Measurements from ENCODE around the gene SAPCD1. TPM values are rescaled to one million over a fixed set of nuclear protein-coding genes. Genes with fewer than 3 reads are reported as not detected.
"Not testable (repeated sequence)": the region's sequence is repeated elsewhere in the genome, so short reads cannot be mapped to it uniquely, and the experiment has no call there.

Gene SAPCD1
- total RNA-seq, 1 donor from 2014 or later: 9.0 TPM

DNA sequence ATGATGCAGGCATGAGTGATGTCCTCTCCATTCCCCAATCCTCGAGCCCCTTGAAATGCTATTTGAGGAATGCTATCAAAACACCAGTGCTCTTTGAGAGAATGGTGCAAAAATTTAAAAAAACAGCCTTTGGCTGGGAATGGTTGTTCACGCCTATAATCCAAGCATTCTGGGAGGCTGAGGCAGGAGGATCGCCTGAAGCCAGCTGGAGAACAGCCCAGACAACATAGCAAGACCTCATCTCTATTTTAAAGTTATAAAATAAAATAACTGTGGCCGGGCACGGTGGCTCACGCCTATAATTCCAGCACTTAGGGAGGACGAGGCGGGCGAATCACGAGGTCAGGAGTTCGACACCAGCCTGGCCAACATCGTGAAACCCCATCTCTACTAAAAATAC is 37.3 kb downstream of the SAPCD1 start:
- no peak overlapping the region for H3K4me3 Mint-ChIP-seq
- H3K27ac Mint-ChIP-seq: no peak overlapping the region
- H3K36me3 Mint-ChIP-seq (ENCODE audit: low read depth): peaks cover 31% of the 10 kb centered on the region
- ATAC-seq (ENCODE audit: low read depth) (no peak), DNase-seq (no peak)
- intact Hi-C loops (cut with micrococcal nuclease): no loop called here
- H3K4me1 Mint-ChIP-seq: peaks cover 33% of the 10 kb centered on the region
- CTCF ChIA-PET: interaction anchor here (1.5 kb wide), 1 partner anchor 9 kb away, joined by 5 read pairs; no protein-coding TSS in a partner anchor
- POLR2A ChIA-PET: interaction anchor here (0.5 to 5.9 kb wide), 5 partner anchors 23 to 233 kb away, joined by 3 to 103 read pairs (median 4); partner anchors contain the start of genes CLIC1 and MSH5
- no peaks in the 10 kb centered on the region for H3K9me3 Mint-ChIP-seq
- TF ChIP-seq, protein P1, sequence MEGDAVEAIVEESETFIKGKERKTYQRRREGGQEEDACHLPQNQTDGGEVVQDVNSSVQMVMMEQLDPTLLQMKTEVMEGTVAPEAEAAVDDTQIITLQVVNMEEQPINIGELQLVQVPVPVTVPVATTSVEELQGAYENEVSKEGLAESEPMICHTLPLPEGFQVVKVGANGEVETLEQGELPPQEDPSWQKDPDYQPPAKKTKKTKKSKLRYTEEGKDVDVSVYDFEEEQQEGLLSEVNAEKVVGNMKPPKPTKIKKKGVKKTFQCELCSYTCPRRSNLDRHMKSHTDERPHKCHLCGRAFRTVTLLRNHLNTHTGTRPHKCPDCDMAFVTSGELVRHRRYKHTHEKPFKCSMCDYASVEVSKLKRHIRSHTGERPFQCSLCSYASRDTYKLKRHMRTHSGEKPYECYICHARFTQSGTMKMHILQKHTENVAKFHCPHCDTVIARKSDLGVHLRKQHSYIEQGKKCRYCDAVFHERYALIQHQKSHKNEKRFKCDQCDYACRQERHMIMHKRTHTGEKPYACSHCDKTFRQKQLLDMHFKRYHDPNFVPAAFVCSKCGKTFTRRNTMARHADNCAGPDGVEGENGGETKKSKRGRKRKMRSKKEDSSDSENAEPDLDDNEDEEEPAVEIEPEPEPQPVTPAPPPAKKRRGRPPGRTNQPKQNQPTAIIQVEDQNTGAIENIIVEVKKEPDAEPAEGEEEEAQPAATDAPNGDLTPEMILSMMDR (IDR thresholded peaks at IDR 0.05): no peak
- H3K27me3 Mint-ChIP-seq: no peaks in the 10 kb centered on the region

GRCh38 chr6:31801031-31801927 is 38.8 kb downstream of the SAPCD1 start:
- H3K27ac Mint-ChIP-seq; H3K27me3 Mint-ChIP-seq; intact Hi-C loops (cut with micrococcal nuclease); H3K4me3 Mint-ChIP-seq; DNase-seq; ATAC-seq (ENCODE audit: low read depth); H3K9me3 Mint-ChIP-seq: not testable (repeated sequence)
- Mint-ChIP-seq H3K36me3 (ENCODE audit: low read depth) (peaks cover 26% of the 10 kb centered on the region), H3K4me1 (peaks cover 31% of the 10 kb centered on the region)
- CTCF ChIA-PET: interaction anchor here (1.5 kb wide), 1 partner anchor 10 kb away, joined by 5 read pairs; no protein-coding TSS in a partner anchor
- POLR2A ChIA-PET: interaction anchor here (1.0 kb wide), 1 partner anchor 39 kb away, joined by 3 read pairs; no protein-coding TSS in a partner anchor

DNA sequence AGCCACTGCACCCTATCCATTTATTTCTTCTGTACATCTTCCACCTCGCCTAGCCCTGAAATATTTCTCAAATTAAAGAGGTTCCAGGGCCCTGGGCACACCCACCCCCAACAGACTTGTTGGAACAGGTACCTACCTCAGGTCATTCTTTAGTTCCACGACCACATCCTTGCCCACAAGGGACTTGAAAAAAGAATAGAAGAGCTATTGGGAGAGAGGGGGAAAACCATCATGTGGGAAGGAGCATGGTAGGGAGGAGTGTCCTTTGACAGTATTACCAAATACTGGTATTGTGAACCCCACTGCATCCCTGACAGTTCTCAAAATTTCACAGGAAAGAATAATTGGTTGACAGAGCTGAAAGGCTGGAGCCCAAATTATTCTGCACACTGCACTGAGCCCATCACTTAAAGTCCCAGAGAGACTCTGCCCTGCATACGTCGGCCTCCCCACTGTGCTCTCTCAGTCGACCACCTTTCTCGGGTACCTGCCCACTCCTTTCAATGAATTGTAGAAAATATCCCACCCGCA is 43.5 kb downstream of the SAPCD1 start:
- peaks cover 25% of the 10 kb centered on the region for H3K36me3 Mint-ChIP-seq (ENCODE audit: low read depth)
- intact Hi-C loops (cut with micrococcal nuclease): loop anchor here (1.0 kb wide), 4 partner anchors 11 to 154 kb away; partner anchors contain the start of genes BAG6 and VARS1
- no peaks in the 10 kb centered on the region for H3K9me3 Mint-ChIP-seq
- POLR2A ChIA-PET: interaction anchor here (0.6 to 3.1 kb wide), 30 partner anchors 9 to 426 kb away, joined by 3 to 62 read pairs (median 6); partner anchors contain the start of genes ABHD16A, BAG6, C6orf47 and CLIC1
- DNase-seq (no peak), ATAC-seq (ENCODE audit: low read depth) (peak; percentile 10)
- TF ChIP-seq, protein P1 (IDR thresholded peaks at IDR 0.05): no peak
- H3K4me1 Mint-ChIP-seq: peaks cover 16% of the 10 kb centered on the region
- peak overlapping the region; percentile 89 for H3K27ac Mint-ChIP-seq
- no peaks in the 10 kb centered on the region for H3K27me3 Mint-ChIP-seq
- H3K4me3 Mint-ChIP-seq: peak overlapping the region; percentile 94
- CTCF ChIA-PET: interaction anchor here (1.4 to 2.3 kb wide), 3 partner anchors 10 to 79 kb away, joined by 6 to 20 read pairs (median 9); partner anchors contain the start of gene VARS1

DNA sequence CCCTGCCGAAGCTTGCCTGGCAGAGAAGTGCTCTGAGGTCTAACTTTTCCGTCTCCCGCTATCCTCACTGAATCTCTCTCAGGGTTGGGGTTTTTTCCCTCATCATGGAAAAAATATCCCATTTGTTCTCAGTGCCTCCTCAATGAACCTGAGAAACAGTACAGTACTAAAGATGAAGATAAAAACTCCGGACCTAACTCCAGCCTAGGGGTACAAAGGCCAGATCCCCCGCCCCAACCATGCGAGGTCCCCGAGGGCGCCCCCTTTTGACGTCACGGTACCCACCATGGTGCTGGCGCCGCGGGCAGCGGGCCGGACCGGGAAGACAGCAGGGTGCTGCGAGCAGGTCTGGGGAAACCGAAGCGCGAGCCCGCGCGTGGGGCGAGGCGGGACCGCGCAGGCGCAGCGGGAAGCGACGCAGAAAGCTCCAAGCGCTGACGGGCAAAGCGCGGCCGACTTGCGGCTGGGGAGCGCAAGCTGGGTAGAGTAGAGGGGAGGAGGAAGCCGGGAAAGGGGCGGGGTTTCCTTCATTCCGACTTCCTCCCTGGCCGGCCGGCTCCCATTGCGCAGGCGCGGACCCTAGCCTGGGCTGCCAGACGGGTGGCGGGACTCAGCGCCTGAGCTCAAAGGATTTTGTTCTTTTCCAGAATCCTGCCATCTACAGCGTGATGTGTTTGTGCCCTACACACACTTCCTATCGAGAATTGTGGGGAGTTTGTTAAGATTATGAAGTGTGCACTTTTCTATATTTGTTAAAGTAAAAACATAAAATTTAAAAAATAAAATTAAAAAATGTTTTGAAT is 44.2 kb downstream of the SAPCD1 start, which contains the start of gene LSM2:
TSS of gene LSM2 (minus strand) at position 497 of the 803 bp plus-strand sequence. CDS start at position 288, 209 bp downstream.
- Mint-ChIP-seq H3K27ac (peak within 1 kb of the TSS; percentile 89), H3K9me3 (no peaks in the 10 kb centered on the region), H3K36me3 (ENCODE audit: low read depth) (peaks cover 22% of the 10 kb centered on the region), H3K4me1 (peaks cover 16% of the 10 kb centered on the region), H3K4me3 (peak within 1 kb of the TSS; percentile 94), H3K27me3 (no peaks in the 10 kb centered on the region)
- intact Hi-C loops (cut with micrococcal nuclease): loop anchor here (1.0 kb wide), 4 partner anchors 11 to 154 kb away; partner anchors contain the start of genes BAG6 and VARS1
- POLR2A ChIA-PET: interaction anchor here (0.6 to 3.1 kb wide), 33 partner anchors 8 to 1434 kb away, joined by 3 to 62 read pairs (median 6); partner anchors contain the start of genes ABHD16A, BAG6, C6orf47 and CLIC1
- TF ChIP-seq, protein P1 (IDR thresholded peaks at IDR 0.05): no peak
- DNase-seq (peak; percentile 89), ATAC-seq (ENCODE audit: low read depth) (peak; percentile 98)
- CTCF ChIA-PET: interaction anchor here (0.7 to 2.3 kb wide), 8 partner anchors 9 to 128 kb away, joined by 3 to 20 read pairs (median 4); partner anchors contain the start of genes HSPA1A, HSPA1L, MSH5 and VARS1

DNA sequence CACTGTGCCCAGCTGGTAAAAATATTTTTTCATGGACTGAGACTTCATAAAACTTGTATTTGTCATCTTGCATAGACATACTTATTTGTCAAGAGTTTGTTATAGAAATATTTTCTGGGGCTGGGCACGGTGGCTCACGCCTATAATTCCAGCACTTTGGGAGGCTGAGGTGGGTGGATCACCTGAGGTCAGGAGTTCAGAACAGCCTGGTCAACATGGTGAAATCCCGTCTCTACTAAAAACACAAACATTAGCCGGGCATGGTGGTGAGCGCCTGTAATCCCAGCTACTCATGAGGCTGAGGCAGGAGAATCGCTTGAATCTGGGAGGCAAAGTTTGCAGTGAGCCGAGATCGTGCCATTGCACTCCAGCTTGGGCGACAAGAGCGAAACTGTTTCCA is 46.1 kb downstream of the SAPCD1 start:
- intact Hi-C loops (cut with micrococcal nuclease); H3K27me3 Mint-ChIP-seq; H3K36me3 Mint-ChIP-seq (ENCODE audit: low read depth); CTCF ChIA-PET; H3K4me3 Mint-ChIP-seq; DNase-seq; ATAC-seq (ENCODE audit: low read depth); H3K27ac Mint-ChIP-seq; H3K9me3 Mint-ChIP-seq: not testable (repeated sequence)
- peaks cover 22% of the 10 kb centered on the region for H3K4me1 Mint-ChIP-seq
- POLR2A ChIA-PET: interaction anchor here (0.6 to 2.6 kb wide), 3 partner anchors 31 to 154 kb away, joined by 3 to 8 read pairs (median 3); partner anchors contain the start of gene VWA7

Measured in activated B cell treated with CpG ODN at 0.5 μM for 24 hours (primary cell).